ENCODE results near the gene MKLN1. TPM values are rescaled to one million over a fixed set of nuclear protein-coding genes. Genes with fewer than 3 reads are reported as not detected.
"Not testable (repeated sequence)": the region's sequence is repeated elsewhere in the genome, so short reads cannot be mapped to it uniquely, and the experiment has no call there.

MKLN1 gene
- total RNA-seq, 1 experiment from 2014 or later, result 55.6 TPM

- in situ Hi-C loops (cut with HindIII; ENCODE audit: low pct_unique_long_range_greater_than_20kb, low sequenced_read_pairs), result no loop called here
- DNase-seq (ENCODE audit: low read depth, low spot score), result no peak
Observed at GRCh38 chr7:131500357-131500756, 172.7 kb downstream of the MKLN1 start.

GRCh38 chr7:131501422-131501821 lies 173.7 kb downstream of the MKLN1 start:
- in situ Hi-C loops (cut with HindIII; ENCODE audit: low pct_unique_long_range_greater_than_20kb, low sequenced_read_pairs), result no loop called here
- DNase-seq (ENCODE audit: low read depth, low spot score), result no peak

- no peak for DNase-seq (ENCODE audit: low read depth, low spot score)
- in situ Hi-C loops (cut with HindIII; ENCODE audit: low pct_unique_long_range_greater_than_20kb, low sequenced_read_pairs), result no loop called here
Observed at GRCh38 chr7:131501930-131502685, 174.4 kb downstream of the MKLN1 start.

- in situ Hi-C loops (cut with HindIII; ENCODE audit: low pct_unique_long_range_greater_than_20kb, low sequenced_read_pairs), result no loop called here
- DNase-seq (ENCODE audit: low read depth, low spot score), result peak; percentile 54
Observed at GRCh38 chr7:131502810-131503508, 175.3 kb downstream of the MKLN1 start.

GRCh38 chr7:131503639-131504038 lies 176.0 kb downstream of the MKLN1 start:
- in situ Hi-C loops (cut with HindIII; ENCODE audit: low pct_unique_long_range_greater_than_20kb, low sequenced_read_pairs), result no loop called here

GRCh38 chr7:131504157-131504899 lies 176.7 kb downstream of the MKLN1 start:
- in situ Hi-C loops (cut with HindIII; ENCODE audit: low pct_unique_long_range_greater_than_20kb, low sequenced_read_pairs), result no loop called here
- no peak for DNase-seq (ENCODE audit: low read depth, low spot score)

More at GRCh38 chr7:131503639-131504038, 176.0 kb downstream of the MKLN1 start:
- DNase-seq (ENCODE audit: low read depth, low spot score), result no peak

GRCh38 chr7:131505037-131505620 lies 177.5 kb downstream of the MKLN1 start:
- DNase-seq (ENCODE audit: low read depth, low spot score); in situ Hi-C loops (cut with HindIII; ENCODE audit: low pct_unique_long_range_greater_than_20kb, low sequenced_read_pairs): not testable (repeated sequence)

GRCh38 chr7:131505636-131506557 lies 178.2 kb downstream of the MKLN1 start:
- in situ Hi-C loops (cut with HindIII; ENCODE audit: low pct_unique_long_range_greater_than_20kb, low sequenced_read_pairs), result no loop called here
- DNase-seq (ENCODE audit: low read depth, low spot score), result no peak

- no peak for DNase-seq (ENCODE audit: low read depth, low spot score)
- in situ Hi-C loops (cut with HindIII; ENCODE audit: low pct_unique_long_range_greater_than_20kb, low sequenced_read_pairs), result no loop called here
Observed at GRCh38 chr7:131506597-131506996, 178.9 kb downstream of the MKLN1 start.

- in situ Hi-C loops (cut with HindIII; ENCODE audit: low pct_unique_long_range_greater_than_20kb, low sequenced_read_pairs), result no loop called here
- peak; percentile 87 for DNase-seq (ENCODE audit: low read depth, low spot score)
Observed at GRCh38 chr7:131507592-131508331, 180.1 kb downstream of the MKLN1 start.

GRCh38 chr7:131508754-131509486 lies 181.2 kb downstream of the MKLN1 start:
- in situ Hi-C loops (cut with HindIII; ENCODE audit: low pct_unique_long_range_greater_than_20kb, low sequenced_read_pairs), result no loop called here
- DNase-seq (ENCODE audit: low read depth, low spot score), result no peak

- in situ Hi-C loops (cut with HindIII; ENCODE audit: low pct_unique_long_range_greater_than_20kb, low sequenced_read_pairs), result no loop called here
- DNase-seq (ENCODE audit: low read depth, low spot score), result no peak
Observed at GRCh38 chr7:131509781-131510180, 182.1 kb downstream of the MKLN1 start.

- DNase-seq (ENCODE audit: low read depth, low spot score), result no peak
- in situ Hi-C loops (cut with HindIII; ENCODE audit: low pct_unique_long_range_greater_than_20kb, low sequenced_read_pairs), result no loop called here
Observed at GRCh38 chr7:131511071-131511470, 183.4 kb downstream of the MKLN1 start.

GRCh38 chr7:131511774-131512535 lies 184.3 kb downstream of the MKLN1 start:
- DNase-seq (ENCODE audit: low read depth, low spot score), result no peak
- in situ Hi-C loops (cut with HindIII; ENCODE audit: low pct_unique_long_range_greater_than_20kb, low sequenced_read_pairs), result no loop called here
